Ectodermal cell (in vitro differentiated cells): ENCODE results near the gene KATNB1.
"Not testable (repeated sequence)": the region's sequence is repeated elsewhere in the genome, so short reads cannot be mapped to it uniquely, and the experiment has no call there.

ENCODE experiments used
- H3K27ac ChIP-seq: 2 replicates; pipeline ENCODE4 v1.7.0; 2013; ENCODE audit warnings: mild to moderate bottlenecking, low read depth, low read length; ENCODE audit not compliant: insufficient read depth, poor library complexity, severe bottlenecking
- H3K27me3 ChIP-seq: 2 replicates; pipeline ENCODE4 v1.7.0; 2013; ENCODE audit warnings: mild to moderate bottlenecking, low read length; ENCODE audit not compliant: insufficient read depth, control insufficient read depth, poor library complexity, severe bottlenecking
- H3K36me3 ChIP-seq: one replicate; pipeline ENCODE4 v1.7.0; 2013; ENCODE audit warnings: low read length; ENCODE audit not compliant: control insufficient read depth, insufficient read depth
- H3K4me1 ChIP-seq: one replicate; pipeline ENCODE4 v1.7.0; 2013; ENCODE audit warnings: low read length; ENCODE audit not compliant: control insufficient read depth, insufficient read depth
- H3K4me3 ChIP-seq: 2 replicates; pipeline ENCODE4 v1.7.0; 2013; ENCODE audit warnings: low read depth, low read length, control low read depth; ENCODE audit not compliant: insufficient read depth
- H3K9me3 ChIP-seq: 2 replicates; pipeline ENCODE4 v1.7.0; 2013; ENCODE audit warnings: mild to moderate bottlenecking, low read length, moderate library complexity; ENCODE audit not compliant: control insufficient read depth
- WGBS, 2 experiments: methylation state at CpG; one replicate each; pipeline ENCODE4 v1.1.7; 2013; ENCODE audit warnings: missing lambda C conversion rate in 2 of 2; 5-methylcytosine and 5-hydroxymethylcytosine counted together

KATNB1 gene

GRCh38 chr16:57711993-57712392 is 23.6 kb upstream of the KATNB1 start:
- H3K9me3 ChIP-seq, result no peaks in the 10 kb centered on the region
- no peaks in the 10 kb centered on the region for H3K36me3 ChIP-seq
- H3K27ac ChIP-seq, result no peak overlapping the region
- no peaks in the 10 kb centered on the region for H3K4me1 ChIP-seq
- 85 to 93% methylated on average over 2 to 3 of the region's 3 CpGs for WGBS, 2 experiments
- no peaks in the 10 kb centered on the region for H3K27me3 ChIP-seq
- H3K4me3 ChIP-seq, result no peak overlapping the region

- H3K36me3 ChIP-seq, H3K9me3 ChIP-seq, H3K4me1 ChIP-seq, H3K27ac ChIP-seq, H3K27me3 ChIP-seq, H3K4me3 ChIP-seq: not testable (repeated sequence)
- 85 to 89% methylated on average over 6 of the region's 6 CpGs for WGBS, 2 experiments
Measured at GRCh38 chr16:57712569-57712968, 23.0 kb upstream of the KATNB1 start.

DNA sequence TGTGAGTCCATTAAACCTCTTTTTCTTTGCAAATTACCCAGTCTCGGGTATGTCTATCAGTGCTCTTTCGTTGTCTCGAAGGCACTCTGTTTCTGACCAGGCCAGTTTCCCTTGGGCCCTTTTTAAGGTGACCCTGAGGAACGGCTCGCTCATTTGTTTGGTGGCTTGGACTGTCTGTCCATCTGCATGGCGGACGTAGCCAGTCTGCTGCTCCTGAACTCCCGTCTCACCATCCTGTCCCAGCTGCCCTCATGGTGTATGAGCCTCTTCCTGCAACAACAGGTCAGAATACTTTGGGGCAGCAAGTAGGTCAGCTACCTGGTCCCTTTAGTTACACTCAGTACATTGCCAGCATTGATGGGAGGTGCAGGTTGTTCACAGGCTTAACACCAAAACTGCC is 22.0 kb upstream of the KATNB1 start:
- Histone ChIP-seq H3K4me1 (no peaks in the 10 kb centered on the region), H3K27me3 (no peaks in the 10 kb centered on the region), H3K9me3 (no peaks in the 10 kb centered on the region), H3K36me3 (no peaks in the 10 kb centered on the region), H3K27ac (no peak overlapping the region), H3K4me3 (no peak overlapping the region)
- whole genome bisulfite sequencing, 2 experiments, result 91 to 97% methylated on average over 8 of the region's 8 CpGs

DNA sequence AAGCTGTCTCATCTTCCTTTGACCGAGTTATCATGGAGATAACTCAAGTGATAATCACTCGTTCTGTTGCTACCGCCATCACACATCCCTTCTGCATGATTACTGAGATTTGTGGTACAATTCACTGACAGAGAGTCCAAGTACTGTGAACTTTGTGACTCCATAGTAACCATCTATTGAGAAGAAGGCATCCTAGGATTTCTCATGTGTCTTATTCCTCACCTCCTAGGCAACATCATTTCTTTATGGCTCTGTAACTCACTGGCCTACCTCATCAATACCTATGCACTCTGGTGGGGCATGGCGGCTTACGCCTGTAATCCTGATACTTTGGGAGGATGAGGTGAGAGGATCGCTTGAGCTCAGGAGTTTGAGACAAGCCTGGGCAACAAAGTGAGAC is 21.5 kb upstream of the KATNB1 start:
- WGBS, 2 experiments, result 90% methylated on average over 6 of the region's 6 CpGs
- H3K9me3 ChIP-seq, result no peaks in the 10 kb centered on the region
- no peak overlapping the region for H3K27ac ChIP-seq
- no peak overlapping the region for H3K4me3 ChIP-seq
- no peaks in the 10 kb centered on the region for H3K4me1 ChIP-seq
- no peaks in the 10 kb centered on the region for H3K27me3 ChIP-seq
- H3K36me3 ChIP-seq, result no peaks in the 10 kb centered on the region

DNA sequence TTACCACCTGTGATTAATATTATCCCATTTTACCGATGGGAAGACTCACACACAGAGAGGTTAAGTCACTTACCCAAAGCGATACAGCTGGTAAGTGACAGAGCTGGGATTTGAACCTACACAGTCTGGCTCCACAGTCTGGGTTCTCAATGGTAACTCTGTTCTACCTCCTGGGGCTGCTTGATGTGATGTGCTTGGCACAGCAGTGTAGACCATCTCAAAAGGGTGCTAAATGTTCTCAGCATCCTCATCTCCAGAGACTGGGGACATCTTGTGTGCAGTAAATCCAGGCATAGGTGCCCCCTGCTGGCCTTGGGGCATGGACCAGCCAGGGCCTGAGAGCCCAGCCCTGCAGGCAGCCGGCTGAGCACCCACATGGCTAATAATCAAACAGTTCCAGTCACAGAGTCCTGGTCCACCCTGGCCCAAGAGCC is 15.4 kb upstream of the KATNB1 start:
- Histone ChIP-seq H3K9me3 (no peaks in the 10 kb centered on the region), H3K27me3 (no peaks in the 10 kb centered on the region), H3K4me3 (no peak overlapping the region), H3K36me3 (no peaks in the 10 kb centered on the region), H3K27ac (no peak overlapping the region), H3K4me1 (no peaks in the 10 kb centered on the region)
- 82 to 83% methylated on average over 3 of the region's 3 CpGs for WGBS, 2 experiments

GRCh38 chr16:57721356-57722209 is 14.0 kb upstream of the KATNB1 start:
- Histone ChIP-seq H3K27me3 (no peaks in the 10 kb centered on the region), H3K36me3 (no peaks in the 10 kb centered on the region), H3K27ac (no peak overlapping the region), H3K4me3 (no peak overlapping the region), H3K9me3 (no peaks in the 10 kb centered on the region), H3K4me1 (no peaks in the 10 kb centered on the region)
- WGBS, 2 experiments, result 86 to 90% methylated on average over 11 to 17 of the region's 17 CpGs

DNA sequence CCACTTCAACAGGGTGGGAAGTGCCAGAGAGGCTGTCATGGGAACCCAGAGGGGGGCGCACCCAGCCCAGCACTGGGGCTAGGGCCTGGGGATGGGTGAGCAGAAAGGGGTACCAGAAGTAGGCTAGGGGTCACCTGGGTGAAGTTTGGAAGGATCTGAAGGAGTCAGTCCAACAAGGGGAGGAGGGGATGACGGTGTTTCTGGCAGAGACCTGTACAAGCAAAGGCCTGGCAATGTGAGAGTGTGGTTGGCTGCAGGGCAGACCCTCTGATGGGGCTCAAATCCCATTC is 13.4 kb upstream of the KATNB1 start:
- no peaks in the 10 kb centered on the region for H3K4me1 ChIP-seq
- H3K36me3 ChIP-seq, result no peaks in the 10 kb centered on the region
- H3K27me3 ChIP-seq, result no peaks in the 10 kb centered on the region
- H3K4me3 ChIP-seq, result no peak overlapping the region
- H3K9me3 ChIP-seq, result no peaks in the 10 kb centered on the region
- no peak overlapping the region for H3K27ac ChIP-seq
- WGBS, 2 experiments, result 90 to 93% methylated on average over 2 of the region's 2 CpGs

DNA sequence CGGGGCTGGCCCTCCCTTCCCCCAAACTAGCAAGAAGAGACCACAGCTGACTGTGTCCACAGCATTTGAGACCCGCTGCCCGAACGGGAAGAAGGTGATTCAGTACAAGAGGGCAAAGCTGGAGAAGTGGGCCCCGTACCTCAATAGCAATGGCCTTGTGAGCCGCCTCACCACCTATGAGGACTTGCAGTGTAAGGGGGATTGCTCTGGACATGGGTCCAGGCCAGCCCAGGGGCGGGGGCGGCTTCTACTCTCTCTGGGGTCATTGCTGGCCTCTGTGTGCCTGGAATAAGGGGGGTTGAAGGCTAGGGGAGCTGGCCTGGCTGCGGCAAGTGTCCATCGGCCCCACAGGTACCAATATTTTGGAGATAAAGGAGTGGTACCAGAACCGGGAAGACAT is 12.9 kb upstream of the KATNB1 start:
- H3K27ac ChIP-seq, result no peak overlapping the region
- 87 to 88% methylated on average over 11 of the region's 11 CpGs for WGBS, 2 experiments
- no peak overlapping the region for H3K4me3 ChIP-seq
- H3K36me3 ChIP-seq, result no peaks in the 10 kb centered on the region
- H3K4me1 ChIP-seq, result no peaks in the 10 kb centered on the region
- no peaks in the 10 kb centered on the region for H3K27me3 ChIP-seq
- no peaks in the 10 kb centered on the region for H3K9me3 ChIP-seq

GRCh38 chr16:57723170-57723569 is 12.4 kb upstream of the KATNB1 start:
- WGBS, 2 experiments, result 62 to 65% methylated on average over 7 of the region's 7 CpGs
- H3K27ac ChIP-seq, result no peak overlapping the region

GRCh38 chr16:57724531-57724930 is 11.0 kb upstream of the KATNB1 start:
- H3K9me3 ChIP-seq, result no peaks in the 10 kb centered on the region
- H3K27ac ChIP-seq, result no peak overlapping the region
- no peaks in the 10 kb centered on the region for H3K27me3 ChIP-seq
- H3K4me1 ChIP-seq, result no peaks in the 10 kb centered on the region
- WGBS, 2 experiments, result 92 to 94% methylated on average over 15 of the region's 15 CpGs
- no peaks in the 10 kb centered on the region for H3K36me3 ChIP-seq
- no peak overlapping the region for H3K4me3 ChIP-seq

More at GRCh38 chr16:57723170-57723569, 12.4 kb upstream of the KATNB1 start:
- H3K4me3 ChIP-seq, result no peak overlapping the region
- no peaks in the 10 kb centered on the region for H3K4me1 ChIP-seq
- H3K9me3 ChIP-seq, result no peaks in the 10 kb centered on the region
- no peaks in the 10 kb centered on the region for H3K36me3 ChIP-seq
- H3K27me3 ChIP-seq, result no peaks in the 10 kb centered on the region
